Femur (tissue), 1 donor: ENCODE data around the gene DPT.

Experiments used
- DNase-seq: peaks from one replicate; pipeline ENCODE4 v3.0.0-alpha.2; 2017

The DPT gene

DNA sequence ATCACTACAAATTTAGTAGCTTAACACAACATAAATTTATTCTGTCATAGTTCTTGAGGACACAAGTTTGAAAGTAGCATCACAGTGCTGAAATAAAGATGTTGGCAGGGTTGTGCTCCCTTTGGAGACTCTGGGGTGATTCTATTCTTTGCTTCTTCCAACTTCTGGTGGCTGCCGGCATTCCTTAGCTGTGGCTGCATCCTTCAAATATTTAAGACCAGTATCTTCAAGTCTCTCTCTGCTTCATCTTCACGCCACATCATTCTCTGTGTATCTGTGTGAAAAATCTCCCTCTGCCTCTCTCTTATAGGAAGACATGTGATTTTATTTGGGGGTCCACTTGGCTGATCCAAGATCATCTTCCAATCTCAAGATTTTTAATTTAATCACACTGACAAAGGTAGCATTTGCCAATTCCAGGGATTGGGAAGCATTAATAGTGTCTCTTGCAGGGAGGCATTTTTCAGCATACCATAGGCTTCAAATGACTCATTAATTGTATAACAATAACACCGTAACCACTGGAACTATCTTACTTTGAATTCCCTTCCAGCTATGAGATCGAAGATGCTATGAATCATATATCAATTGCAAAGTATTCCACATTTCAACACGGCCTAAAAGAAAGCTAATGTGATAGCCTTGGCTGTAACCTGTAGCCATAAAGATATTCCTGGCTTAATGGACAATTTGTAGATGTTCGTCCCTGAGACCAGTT, 74.6 kb downstream of the DPT start:
- no peak for DNase-seq

- DNase-seq, result no peak
Measured at GRCh38 chr1:168653567-168653966, 75.4 kb downstream of the DPT start.

DNA sequence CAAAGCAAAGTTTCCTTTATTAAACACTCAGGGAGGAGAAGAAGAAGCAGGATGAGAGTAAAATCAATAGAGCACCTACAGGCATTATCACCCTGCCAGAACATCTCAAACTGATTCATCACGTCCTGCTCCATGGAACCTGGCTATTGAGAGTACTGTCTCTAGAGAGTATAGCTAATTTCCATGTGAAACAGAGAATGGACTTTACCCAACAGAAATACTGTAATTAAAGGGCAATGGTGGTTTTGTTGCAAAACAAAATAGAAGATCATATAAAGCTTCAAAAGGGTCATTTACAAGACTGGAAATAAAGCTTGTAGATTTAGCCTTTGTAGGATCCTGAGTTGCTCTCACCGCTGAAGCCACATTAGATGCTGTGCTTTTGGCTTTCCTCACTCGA, 83.3 kb downstream of the DPT start:
- no peak for DNase-seq
